SJCRH30 (cell line): Measurements from ENCODE around the gene SLC52A3. TPM values are rescaled to one million over a fixed set of nuclear protein-coding genes. Genes with fewer than 3 reads are reported as not detected.
"Not testable (repeated sequence)": the region's sequence is repeated elsewhere in the genome, so short reads cannot be mapped to it uniquely, and the experiment has no call there.

Experiments
- DNase-seq, 2 experiments: peaks; one replicate each; pipeline ENCODE4 v3.0.0-alpha.2; 2015 to 2020
- H3K27ac ChIP-seq: fragments of 250-450 bp; sonication (Bioruptor Pico); 2 replicates; pipeline ENCODE4 v1.5.1; 2020; ENCODE audit warnings: mild to moderate bottlenecking, moderate library complexity
- H3K27me3 ChIP-seq: fragments of 250-450 bp; sonication (Bioruptor Pico); 2 replicates; pipeline ENCODE4 v1.5.1; 2020; ENCODE audit warnings: mild to moderate bottlenecking, moderate library complexity
- H3K36me3 ChIP-seq: fragments of 250-450 bp; sonication (Bioruptor Pico); 2 replicates; pipeline ENCODE4 v1.5.1; 2020; ENCODE audit warnings: mild to moderate bottlenecking, moderate library complexity
- H3K4me1 ChIP-seq: fragments of 250-450 bp; sonication (Bioruptor Pico); 2 replicates; pipeline ENCODE4 v1.5.1; 2020; ENCODE audit warnings: mild to moderate bottlenecking, moderate library complexity
- H3K4me3 ChIP-seq: fragments of 250-450 bp; sonication (Bioruptor Pico); 2 replicates; pipeline ENCODE4 v1.5.1; 2020; ENCODE audit warnings: mild to moderate bottlenecking, moderate library complexity
- H3K9me3 ChIP-seq: fragments of 250-450 bp; sonication (Bioruptor Pico); replicated peaks from 2 replicates; pipeline ENCODE4 v1.5.1; 2020; ENCODE audit warnings: mild to moderate bottlenecking, moderate library complexity
- total RNA-seq: library from RNA; depleted of rRNA; stranded (reverse); fragments of >200 nt; shearing (Covaris generic); gene quantifications from 2 replicates; pipeline ENCODE4 v1.2.3, GENCODE V29; 2014

The SLC52A3 gene
- total RNA-seq, 1 experiment from 2014 or later, result not detected

GRCh38 chr20:726160-726559, 42.1 kb downstream of the SLC52A3 start:
- H3K9me3 ChIP-seq, result no peaks in the 10 kb centered on the region
- no peaks in the 10 kb centered on the region for H3K36me3 ChIP-seq
- H3K27ac ChIP-seq, result no peak overlapping the region
- no peaks in the 10 kb centered on the region for H3K4me1 ChIP-seq
- peaks cover 8% of the 10 kb centered on the region; the same call in 1 of the 2 replicates for H3K27me3 ChIP-seq
- DNase-seq, result no peak
- no peak overlapping the region for H3K4me3 ChIP-seq

GRCh38 chr20:725491-725890, 42.8 kb downstream of the SLC52A3 start:
- peak; percentile 64 to 77 for DNase-seq
- H3K27me3 ChIP-seq, result peaks cover 8% of the 10 kb centered on the region; the same call in 1 of the 2 replicates
- H3K27ac ChIP-seq, result no peak overlapping the region
- no peak overlapping the region for H3K4me3 ChIP-seq
- H3K4me1 ChIP-seq, result no peaks in the 10 kb centered on the region
- H3K36me3 ChIP-seq, result no peaks in the 10 kb centered on the region
- no peaks in the 10 kb centered on the region for H3K9me3 ChIP-seq

GRCh38 chr20:724797-725196, 43.5 kb downstream of the SLC52A3 start:
- H3K9me3 ChIP-seq, H3K27me3 ChIP-seq, DNase-seq, H3K27ac ChIP-seq, H3K36me3 ChIP-seq, H3K4me1 ChIP-seq, H3K4me3 ChIP-seq: not testable (repeated sequence)

GRCh38 chr20:723756-724155, 44.5 kb downstream of the SLC52A3 start:
- Histone ChIP-seq H3K4me1 (no peaks in the 10 kb centered on the region), H3K36me3 (no peaks in the 10 kb centered on the region), H3K27ac (no peak overlapping the region), H3K27me3 (peaks cover 11% of the 10 kb centered on the region; the same call in 1 of the 2 replicates), H3K9me3 (no peaks in the 10 kb centered on the region), H3K4me3 (no peak overlapping the region)
- DNase-seq, result no peak

GRCh38 chr20:722822-723644, 45.3 kb downstream of the SLC52A3 start:
- Histone ChIP-seq H3K4me1 (no peaks in the 10 kb centered on the region), H3K4me3 (no peak overlapping the region), H3K27ac (no peak overlapping the region), H3K27me3 (peaks cover 11% of the 10 kb centered on the region; the same call in 1 of the 2 replicates), H3K9me3 (no peaks in the 10 kb centered on the region), H3K36me3 (no peaks in the 10 kb centered on the region)
- DNase-seq, result no peak

- peaks cover 11% of the 10 kb centered on the region; the same call in 1 of the 2 replicates for H3K27me3 ChIP-seq
- H3K36me3 ChIP-seq, result no peaks in the 10 kb centered on the region
- H3K4me3 ChIP-seq, result no peak overlapping the region
- no peak overlapping the region for H3K27ac ChIP-seq
- H3K9me3 ChIP-seq, result no peaks in the 10 kb centered on the region
- DNase-seq, result no peak
- H3K4me1 ChIP-seq, result no peaks in the 10 kb centered on the region
Observed at GRCh38 chr20:721876-722275, 46.4 kb downstream of the SLC52A3 start.

GRCh38 chr20:719816-720215, 48.5 kb downstream of the SLC52A3 start:
- no peaks in the 10 kb centered on the region for H3K4me1 ChIP-seq

GRCh38 chr20:719068-719467, 49.2 kb downstream of the SLC52A3 start:
- Histone ChIP-seq H3K4me1 (no peaks in the 10 kb centered on the region), H3K9me3 (peaks cover 3% of the 10 kb centered on the region; the same call in 1 of the 2 replicates), H3K36me3 (no peaks in the 10 kb centered on the region), H3K27me3 (peaks cover 11% of the 10 kb centered on the region; the same call in 1 of the 2 replicates), H3K4me3 (no peak overlapping the region), H3K27ac (no peak overlapping the region)
- no peak for DNase-seq

More at GRCh38 chr20:719816-720215, 48.5 kb downstream of the SLC52A3 start:
- Histone ChIP-seq H3K27me3 (peaks cover 11% of the 10 kb centered on the region; the same call in 1 of the 2 replicates), H3K9me3 (no peaks in the 10 kb centered on the region), H3K27ac (no peak overlapping the region), H3K36me3 (no peaks in the 10 kb centered on the region), H3K4me3 (no peak overlapping the region)
- no peak for DNase-seq

- Histone ChIP-seq H3K9me3 (peaks cover 3% of the 10 kb centered on the region; the same call in 1 of the 2 replicates), H3K27me3 (peaks cover 11% of the 10 kb centered on the region; the same call in 1 of the 2 replicates), H3K27ac (no peak overlapping the region), H3K4me3 (no peak overlapping the region), H3K4me1 (no peaks in the 10 kb centered on the region), H3K36me3 (no peaks in the 10 kb centered on the region)
- DNase-seq, result no peak
Observed at GRCh38 chr20:717832-718231, 50.5 kb downstream of the SLC52A3 start.

- no peak for DNase-seq
- H3K27ac ChIP-seq, result no peak overlapping the region
- H3K4me1 ChIP-seq, result no peaks in the 10 kb centered on the region
Observed at GRCh38 chr20:717271-717670, 51.0 kb downstream of the SLC52A3 start.

GRCh38 chr20:714453-714852, 53.8 kb downstream of the SLC52A3 start:
- DNase-seq, result no peak
- Histone ChIP-seq H3K4me1 (no peaks in the 10 kb centered on the region), H3K9me3 (peaks cover 3% of the 10 kb centered on the region; the same call in 1 of the 2 replicates), H3K4me3 (no peak overlapping the region), H3K27me3 (0 out of 2 replicates have a peak, but pooled peaks cover under 1% of the 10 kb centered on the region), H3K27ac (no peak overlapping the region), H3K36me3 (no peaks in the 10 kb centered on the region)

More at GRCh38 chr20:717271-717670, 51.0 kb downstream of the SLC52A3 start:
- Histone ChIP-seq H3K9me3 (peaks cover 3% of the 10 kb centered on the region; the same call in 1 of the 2 replicates), H3K27me3 (peaks cover 8% of the 10 kb centered on the region; the same call in 1 of the 2 replicates), H3K36me3 (no peaks in the 10 kb centered on the region), H3K4me3 (no peak overlapping the region)

GRCh38 chr20:711576-711975, 56.7 kb downstream of the SLC52A3 start:
- DNase-seq, result no peak

GRCh38 chr20:710780-711450, 57.4 kb downstream of the SLC52A3 start:
- peaks cover 3% of the 10 kb centered on the region; the same call in 1 of the 2 replicates for H3K9me3 ChIP-seq
- no peak overlapping the region for H3K27ac ChIP-seq
- no peaks in the 10 kb centered on the region for H3K4me1 ChIP-seq
- 0 out of 2 replicates have a peak, but pooled peaks cover under 1% of the 10 kb centered on the region for H3K27me3 ChIP-seq
- no peak overlapping the region for H3K4me3 ChIP-seq
- no peak for DNase-seq
- H3K36me3 ChIP-seq, result no peaks in the 10 kb centered on the region

More at GRCh38 chr20:711576-711975, 56.7 kb downstream of the SLC52A3 start:
- Histone ChIP-seq H3K4me1 (no peaks in the 10 kb centered on the region), H3K4me3 (no peak overlapping the region), H3K9me3 (peaks cover 3% of the 10 kb centered on the region; the same call in 1 of the 2 replicates), H3K27me3 (no peaks in the 10 kb centered on the region), H3K27ac (no peak overlapping the region), H3K36me3 (no peaks in the 10 kb centered on the region)
